Esophagus squamous epithelium (tissue), 5 donors: ENCODE results near the gene COA7. TPM values are rescaled to one million over a fixed set of nuclear protein-coding genes. Genes with fewer than 3 reads are reported as not detected.

Experiments
- DNase-seq: peaks from one replicate; lab custom pipeline; 2025; lab: John Stamatoyannopoulos, UW
- H3K27ac ChIP-seq, 4 donors: fragments of 200-600 bp; sonication (generic); one replicate each; pipeline ENCODE4 v1.5.1; 2016 to 2019; ENCODE audit warnings: mild to moderate bottlenecking in 1 of 4
- H3K27me3 ChIP-seq, 4 donors: fragments of 200-600 bp; sonication (generic); 1 replicate in 3 of 4; 2 replicates in 1 of 4; pipeline versions ENCODE4 v1.5.1 to v1.6.0; 2017 to 2021; ENCODE audit warnings: antibody characterized with exemption in 1 of 4
- H3K36me3 ChIP-seq, 3 donors: fragments of 200-600 bp; sonication (generic); one replicate each; pipeline ENCODE4 v1.5.1; 2016 to 2019
- H3K4me1 ChIP-seq, 3 donors: fragments of 200-600 bp; sonication (generic); one replicate each; pipeline ENCODE4 v1.5.1; 2017 to 2019
- H3K4me3 ChIP-seq, 4 donors: fragments of 200-600 bp; sonication (generic); 1 replicate in 3 of 4; 2 replicates in 1 of 4; pipeline ENCODE4 v1.5.1; 2016 to 2019; ENCODE audit warnings: mild to moderate bottlenecking in 2 of 4, moderate library complexity in 1 of 4
- H3K9me3 ChIP-seq, 3 donors: fragments of 200-600 bp; sonication (generic); one replicate each; pipeline ENCODE4 v1.5.1; 2016 to 2019
- CTCF ChIP-seq, 6 experiments: fragments of 450-650 bp in 4 of 6; fragments of 200-600 bp in 2 of 6; sonication (generic) in 2 of 6; IDR thresholded peaks; one replicate each; pipeline ENCODE4 v1.5.1; 2016 to 2019; ENCODE audit warnings: antibody characterized with exemption in 6 of 6, mild to moderate bottlenecking in 4 of 6, moderate library complexity in 4 of 6
- POLR2A ChIP-seq, 4 donors: fragments of 450-650 bp; IDR thresholded peaks; one replicate each; pipeline ENCODE4 v1.6.1; 2017; ENCODE audit warnings: antibody characterized with exemption in 4 of 4, mild to moderate bottlenecking in 4 of 4, moderate library complexity in 3 of 4
- WGBS, 2 donors: methylation state at CpG; one replicate each; pipeline ENCODE4 v1.1.5; 2018; 5-methylcytosine and 5-hydroxymethylcytosine counted together
- intact Hi-C: fragments of 100-400 bp; cut with DNase I; formaldehyde crosslinking; loops from one replicate; pipeline ENCODE4 v1.15.0; 2022
- total RNA-seq, 4 donors: library from RNA; depleted of rRNA; stranded (reverse); fragments of >200 nt; gene quantifications; one replicate each; pipeline ENCODE4 v1.1.0, GENCODE V29; 2016
- donor health status: DM: yes; HTN: yes; CAD: no.

COA7 gene
- total RNA-seq, 4 donors from 2014 or later = 11.2 to 13.5 (median 12.3) TPM

GRCh38 chr1:52657702-52658101, 40.4 kb downstream of the COA7 start:
- no peak for TF ChIP-seq POLR2A (IDR thresholded peaks at IDR 0.05)
- TF ChIP-seq CTCF (IDR thresholded peaks at IDR 0.05) = no peak
- H3K9me3 ChIP-seq = no peaks in the 10 kb centered on the region
- intact Hi-C loops = no loop called here
- peaks cover 0 to 24% (median 0%) of the 10 kb centered on the region in 4 donors for H3K27me3 ChIP-seq
- H3K4me3 ChIP-seq = no peak overlapping the region
- H3K4me1 ChIP-seq = peaks cover 0 to 5% (median 0%) of the 10 kb centered on the region in 3 donors
- DNase-seq = no peak
- WGBS, 2 donors = 88 to 91% methylated on average over 3 of the region's 3 CpGs
- H3K27ac ChIP-seq = no peak overlapping the region
- H3K36me3 ChIP-seq = no peaks in the 10 kb centered on the region

GRCh38 chr1:52654063-52654462, 44.1 kb downstream of the COA7 start:
- H3K4me1 ChIP-seq = no peaks in the 10 kb centered on the region
- no peak for DNase-seq
- no peak overlapping the region for H3K27ac ChIP-seq
- no peak for TF ChIP-seq POLR2A (IDR thresholded peaks at IDR 0.05)
- no peak for TF ChIP-seq CTCF (IDR thresholded peaks at IDR 0.05)
- no peaks in the 10 kb centered on the region for H3K36me3 ChIP-seq
- no peaks in the 10 kb centered on the region for H3K27me3 ChIP-seq
- H3K4me3 ChIP-seq = no peak overlapping the region
- intact Hi-C loops = no loop called here
- no peaks in the 10 kb centered on the region for H3K9me3 ChIP-seq

- H3K4me1 ChIP-seq = no peaks in the 10 kb centered on the region
- H3K27ac ChIP-seq = no peak overlapping the region
- no peak for TF ChIP-seq CTCF (IDR thresholded peaks at IDR 0.05)
- no peak for TF ChIP-seq POLR2A (IDR thresholded peaks at IDR 0.05)
- intact Hi-C loops = no loop called here
- H3K9me3 ChIP-seq = no peaks in the 10 kb centered on the region
- H3K36me3 ChIP-seq = no peaks in the 10 kb centered on the region
- no peaks in the 10 kb centered on the region for H3K27me3 ChIP-seq
- DNase-seq = no peak
- 86 to 94% methylated on average over 5 of the region's 5 CpGs for WGBS, 2 donors
- H3K4me3 ChIP-seq = no peak overlapping the region
Measured at GRCh38 chr1:52653207-52653849, 44.8 kb downstream of the COA7 start.

- intact Hi-C loops = no loop called here
- 64 to 100% methylated on average over 1 of the region's 1 CpG for WGBS, 2 donors
- Histone ChIP-seq H3K4me3 (no peak overlapping the region), H3K27ac (no peak overlapping the region), H3K9me3 (no peaks in the 10 kb centered on the region), H3K4me1 (no peaks in the 10 kb centered on the region), H3K27me3 (no peaks in the 10 kb centered on the region), H3K36me3 (no peaks in the 10 kb centered on the region)
- DNase-seq = no peak
- TF ChIP-seq POLR2A (IDR thresholded peaks at IDR 0.05) (no peak), CTCF (IDR thresholded peaks at IDR 0.05) (no peak)
Measured at GRCh38 chr1:52651904-52652303, 46.2 kb downstream of the COA7 start.

- intact Hi-C loops = no loop called here
- no peak overlapping the region for H3K4me3 ChIP-seq
- 74 to 75% methylated on average over 6 of the region's 6 CpGs for WGBS, 2 donors
- H3K36me3 ChIP-seq = no peaks in the 10 kb centered on the region
- DNase-seq = no peak
- H3K9me3 ChIP-seq = no peaks in the 10 kb centered on the region
- TF ChIP-seq CTCF (IDR thresholded peaks at IDR 0.05) = no peak
- TF ChIP-seq POLR2A (IDR thresholded peaks at IDR 0.05) = no peak
- no peaks in the 10 kb centered on the region for H3K27me3 ChIP-seq
- no peak overlapping the region for H3K27ac ChIP-seq
- no peaks in the 10 kb centered on the region for H3K4me1 ChIP-seq
Measured at GRCh38 chr1:52645261-52645660, 52.9 kb downstream of the COA7 start.
